PFSK-1 (cell line): ENCODE data around the gene TK2.

Source experiments
- POLR2AphosphoS5 ChIP-seq: IDR thresholded peaks from 2 replicates; pipeline ENCODE4 v1.6.1; 2012; ENCODE audit warnings: low read depth, mild to moderate bottlenecking, control low read depth, low read length, moderate library complexity
- SIN3A ChIP-seq: IDR thresholded peaks from 2 replicates; pipeline ENCODE4 v1.6.1; 2012; ENCODE audit warnings: mild to moderate bottlenecking, low read length, moderate library complexity, borderline replicate concordance; ENCODE audit not compliant: insufficient read depth
- TAF1 ChIP-seq: IDR thresholded peaks from 2 replicates; pipeline ENCODE4 v1.6.1; 2012; ENCODE audit warnings: low read length, control low read depth, borderline replicate concordance; ENCODE audit not compliant: insufficient read depth

DNA sequence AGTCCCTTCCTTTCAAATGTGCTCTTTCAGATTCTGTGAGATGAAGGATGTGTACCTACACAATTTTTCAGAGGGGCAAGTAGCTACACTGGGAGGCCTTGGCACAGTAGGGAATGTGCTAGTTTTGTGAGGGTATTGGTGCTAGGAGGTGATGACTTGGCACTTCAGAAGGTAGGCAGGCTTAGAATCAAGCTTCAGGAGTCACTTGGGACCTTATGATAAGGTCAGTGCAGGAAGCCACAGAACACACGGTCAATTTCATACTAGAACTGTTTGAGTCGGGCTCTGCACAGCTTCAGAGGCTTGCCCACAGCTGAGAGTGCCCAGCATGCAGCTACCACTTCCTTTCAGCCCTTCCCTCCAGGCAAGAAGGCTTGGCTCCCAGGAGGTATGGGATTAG, 22.4 kb upstream of the TK2 start:
- no peak for TF ChIP-seq POLR2AphosphoS5
- TF ChIP-seq TAF1 = no peak
- no peak for TF ChIP-seq SIN3A
